Panc1 (cell line): ENCODE results near the gene TMEM271. TPM values are rescaled to one million over a fixed set of nuclear protein-coding genes. Genes with fewer than 3 reads are reported as not detected.

Experiments
- ATAC-seq: fragments of 200-7000 bp; cut with Tn5 transposase; 2 replicates; pipeline ENCODE4 v1.9.1; 2020; ENCODE audit warnings: mild to moderate bottlenecking, moderate library complexity
- BruUV-seq: library from RNA; stranded (reverse); fragments of 400-500 nt; replicated peaks from 2 replicates; lab custom pipeline; 2021; lab: Mats Ljungman, UMichigan
- CTCF ChIA-PET: fragments of 300-600 bp; sonication (Branson Sonifier 250); formaldehyde crosslinking; loops from one replicate; lab custom pipeline; 2022; ENCODE audit warnings: antibody characterized with exemption; lab: Charles Lee
- POLR2A ChIA-PET: fragments of 300-600 bp; sonication (Branson Sonifier 250); formaldehyde crosslinking; loops from one replicate; lab custom pipeline; 2022; ENCODE audit warnings: antibody characterized with exemption; lab: Charles Lee
- DNase-seq: peaks from one replicate; pipeline ENCODE4 v3.0.0-alpha.2; 2010; ENCODE audit warnings: low read depth, low spot score
- H3K27ac ChIP-seq: 2 replicates; pipeline ENCODE4 v1.5.1; 2011; ENCODE audit warnings: mild to moderate bottlenecking, low read length, inconsistent platforms
- H3K27me3 ChIP-seq: fragments of 200-500 bp; sonication (Bioruptor generic); 2 replicates; pipeline ENCODE4 v1.6.0; 2014; ENCODE audit warnings: low read length, inconsistent platforms; ENCODE audit not compliant: control insufficient read depth, insufficient read depth
- H3K36me3 ChIP-seq: fragments of 200-500 bp; sonication (Bioruptor generic); 2 replicates; pipeline ENCODE4 v1.5.1; 2014; ENCODE audit warnings: inconsistent platforms, mild to moderate bottlenecking, low read length, moderate library complexity; ENCODE audit not compliant: control insufficient read depth, insufficient read depth
- H3K4me1 ChIP-seq: 2 replicates; pipeline ENCODE4 v1.5.1; 2011; ENCODE audit warnings: inconsistent platforms, mild to moderate bottlenecking, low read length, moderate library complexity; ENCODE audit not compliant: control insufficient read depth, insufficient read depth
- H3K4me3 ChIP-seq, 2 experiments: 2 replicates each; pipeline ENCODE4 v1.5.1; 2011 to 2012; ENCODE audit warnings: low read depth in 2 of 2, low read length in 2 of 2, mild to moderate bottlenecking in 2 of 2, inconsistent platforms in 1 of 2, moderate library complexity in 1 of 2
- H3K9me3 ChIP-seq: fragments of 200-500 bp; sonication (Bioruptor generic); 2 replicates; pipeline ENCODE4 v1.5.1; 2014; ENCODE audit warnings: low read depth, mild to moderate bottlenecking, inconsistent platforms, low read length, moderate library complexity; ENCODE audit not compliant: control insufficient read depth, insufficient read depth
- CTCF ChIP-seq: fragments of 450-650 bp; IDR thresholded peaks from 2 replicates; pipeline ENCODE4 v1.5.1; 2017; ENCODE audit warnings: mild to moderate bottlenecking
- POLR2AphosphoS5 ChIP-seq: IDR thresholded peaks from 2 replicates; pipeline ENCODE4 v1.6.1; 2012; ENCODE audit warnings: mild to moderate bottlenecking, low read depth, low read length, moderate library complexity
- SIN3A ChIP-seq: IDR thresholded peaks from 2 replicates; pipeline ENCODE4 v1.6.1; 2012; ENCODE audit warnings: low read depth, mild to moderate bottlenecking, low read length, moderate library complexity, borderline replicate concordance; ENCODE audit not compliant: insufficient read depth
- TCF7L2 ChIP-seq: IDR thresholded peaks from 2 replicates; pipeline ENCODE4 v1.6.1; 2011; ENCODE audit warnings: mild to moderate bottlenecking, low read depth, low read length, inconsistent platforms
- in situ Hi-C: cut with HindIII; loops from 2 replicates; pipeline ENCODE4 v1.10.0; 2016; ENCODE audit warnings: low sequenced_read_pairs, low pct_unique_long_range_greater_than_20kb
- intact Hi-C: fragments of 100-400 bp; cut with micrococcal nuclease; formaldehyde crosslinking; loops from one replicate; pipeline ENCODE4 v1.10.0; 2022; ENCODE audit not compliant: unreplicated experiment
- total RNA-seq: library from RNA; stranded (reverse); gene quantifications from one replicate; pipeline ENCODE4 v1.2.1, GENCODE V29; 2021; ENCODE audit not compliant: unreplicated experiment
- TF ChIP-seq, protein P1 (sequence below), 2 experiments: IDR thresholded peaks; 2 replicates each; pipeline ENCODE4 v1.6.1; 2011 to 2012; ENCODE audit warnings: low read depth in 2 of 2, control low read depth in 1 of 2, low read length in 1 of 2, mild to moderate bottlenecking in 1 of 2, moderate library complexity in 1 of 2; ENCODE audit not compliant: insufficient read depth in 1 of 2

The TMEM271 gene
- total RNA-seq, 1 experiment from 2014 or later = not detected

DNA sequence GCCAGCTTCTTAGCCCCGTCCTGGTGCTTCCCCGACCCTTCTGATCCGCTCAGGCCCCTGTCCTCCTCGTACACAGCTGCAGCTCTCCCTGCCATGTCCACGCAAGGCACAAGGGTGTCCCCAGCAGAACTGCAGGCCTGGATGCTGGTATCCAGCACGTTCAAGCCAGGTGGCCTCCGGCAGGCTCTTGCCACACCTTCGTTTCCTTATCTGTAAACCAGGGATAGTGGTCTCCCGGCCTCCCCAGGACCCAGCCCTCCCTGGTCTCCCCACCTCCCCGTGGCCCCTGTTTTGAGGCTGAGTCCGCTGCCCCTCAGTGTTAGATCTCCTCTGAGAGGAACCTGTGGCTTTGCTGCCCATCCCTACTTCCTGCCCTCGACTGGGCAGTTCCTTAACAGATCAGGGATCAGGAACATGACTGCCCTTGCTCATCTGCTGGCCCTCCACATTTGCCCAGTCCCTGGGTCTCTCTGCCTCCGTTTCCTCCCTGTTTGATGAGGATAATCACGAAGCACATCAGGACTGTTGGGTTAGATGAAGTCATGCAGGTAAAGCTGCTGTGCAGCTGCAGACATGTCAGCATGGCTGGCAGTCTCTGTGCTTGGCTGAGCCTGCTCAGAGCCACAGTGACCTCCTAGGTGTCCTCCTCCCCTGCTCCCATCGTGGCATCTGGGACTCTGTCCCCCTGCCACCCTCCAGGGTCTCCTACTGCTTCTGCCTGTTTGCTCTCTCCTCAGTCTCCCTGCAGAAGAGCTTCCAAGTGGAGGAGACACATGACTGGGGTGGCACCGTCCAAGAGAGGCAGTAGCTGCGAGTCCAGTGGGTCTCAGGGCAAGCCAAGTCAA lies 44.2 kb downstream of the TMEM271 start:
- no peak overlapping the region for H3K4me3 ChIP-seq
- H3K36me3 ChIP-seq = no peaks in the 10 kb centered on the region; the same call in 1 of the 2 replicates
- no TSS peak for BruUV-seq
- in situ Hi-C loops (no loop called here), intact Hi-C loops (no loop called here)
- no peak for DNase-seq
- H3K4me1 ChIP-seq = no peaks in the 10 kb centered on the region
- TF ChIP-seq SIN3A (no peak), POLR2AphosphoS5 (no peak), CTCF (no peak), TCF7L2 (no peak)
- TF ChIP-seq, protein P1, sequence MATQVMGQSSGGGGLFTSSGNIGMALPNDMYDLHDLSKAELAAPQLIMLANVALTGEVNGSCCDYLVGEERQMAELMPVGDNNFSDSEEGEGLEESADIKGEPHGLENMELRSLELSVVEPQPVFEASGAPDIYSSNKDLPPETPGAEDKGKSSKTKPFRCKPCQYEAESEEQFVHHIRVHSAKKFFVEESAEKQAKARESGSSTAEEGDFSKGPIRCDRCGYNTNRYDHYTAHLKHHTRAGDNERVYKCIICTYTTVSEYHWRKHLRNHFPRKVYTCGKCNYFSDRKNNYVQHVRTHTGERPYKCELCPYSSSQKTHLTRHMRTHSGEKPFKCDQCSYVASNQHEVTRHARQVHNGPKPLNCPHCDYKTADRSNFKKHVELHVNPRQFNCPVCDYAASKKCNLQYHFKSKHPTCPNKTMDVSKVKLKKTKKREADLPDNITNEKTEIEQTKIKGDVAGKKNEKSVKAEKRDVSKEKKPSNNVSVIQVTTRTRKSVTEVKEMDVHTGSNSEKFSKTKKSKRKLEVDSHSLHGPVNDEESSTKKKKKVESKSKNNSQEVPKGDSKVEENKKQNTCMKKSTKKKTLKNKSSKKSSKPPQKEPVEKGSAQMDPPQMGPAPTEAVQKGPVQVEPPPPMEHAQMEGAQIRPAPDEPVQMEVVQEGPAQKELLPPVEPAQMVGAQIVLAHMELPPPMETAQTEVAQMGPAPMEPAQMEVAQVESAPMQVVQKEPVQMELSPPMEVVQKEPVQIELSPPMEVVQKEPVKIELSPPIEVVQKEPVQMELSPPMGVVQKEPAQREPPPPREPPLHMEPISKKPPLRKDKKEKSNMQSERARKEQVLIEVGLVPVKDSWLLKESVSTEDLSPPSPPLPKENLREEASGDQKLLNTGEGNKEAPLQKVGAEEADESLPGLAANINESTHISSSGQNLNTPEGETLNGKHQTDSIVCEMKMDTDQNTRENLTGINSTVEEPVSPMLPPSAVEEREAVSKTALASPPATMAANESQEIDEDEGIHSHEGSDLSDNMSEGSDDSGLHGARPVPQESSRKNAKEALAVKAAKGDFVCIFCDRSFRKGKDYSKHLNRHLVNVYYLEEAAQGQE (IDR thresholded peaks at IDR 0.05; ENCODE audit: insufficient read depth in 1 of 2, low read depth in 2 of 2, low read length in 1 of 2) = no peak
- no peaks in the 10 kb centered on the region for H3K9me3 ChIP-seq
- no peak overlapping the region for H3K27ac ChIP-seq
- no peak for ATAC-seq
- CTCF ChIA-PET = no interaction called here
- POLR2A ChIA-PET = no interaction called here
- H3K27me3 ChIP-seq = no peaks in the 10 kb centered on the region

- no TSS peak for BruUV-seq
- no peak for ATAC-seq
- in situ Hi-C loops (no loop called here), intact Hi-C loops (no loop called here)
- no peaks in the 10 kb centered on the region for H3K27me3 ChIP-seq
- no peak overlapping the region for H3K27ac ChIP-seq
- TF ChIP-seq, protein P1 (IDR thresholded peaks at IDR 0.05; ENCODE audit: insufficient read depth in 1 of 2, low read depth in 2 of 2, low read length in 1 of 2) = no peak
- TF ChIP-seq TCF7L2 (no peak), POLR2AphosphoS5 (no peak), CTCF (no peak), SIN3A (no peak)
- POLR2A ChIA-PET = no interaction called here
- no peak overlapping the region for H3K4me3 ChIP-seq
- CTCF ChIA-PET = no interaction called here
- DNase-seq = no peak
- no peaks in the 10 kb centered on the region for H3K9me3 ChIP-seq
- H3K36me3 ChIP-seq = no peaks in the 10 kb centered on the region; the same call in 1 of the 2 replicates
- no peaks in the 10 kb centered on the region for H3K4me1 ChIP-seq
Measured at GRCh38 chr4:531076-531475, 45.0 kb downstream of the TMEM271 start.
